Ammon's horn (tissue), 1 donor: ENCODE results near the gene USH2A.

Experiments used
- DNase-seq: peaks from one replicate; pipeline ENCODE4 v3.0.0-alpha.2; 2016; ENCODE audit warnings: low spot score

USH2A gene

DNA sequence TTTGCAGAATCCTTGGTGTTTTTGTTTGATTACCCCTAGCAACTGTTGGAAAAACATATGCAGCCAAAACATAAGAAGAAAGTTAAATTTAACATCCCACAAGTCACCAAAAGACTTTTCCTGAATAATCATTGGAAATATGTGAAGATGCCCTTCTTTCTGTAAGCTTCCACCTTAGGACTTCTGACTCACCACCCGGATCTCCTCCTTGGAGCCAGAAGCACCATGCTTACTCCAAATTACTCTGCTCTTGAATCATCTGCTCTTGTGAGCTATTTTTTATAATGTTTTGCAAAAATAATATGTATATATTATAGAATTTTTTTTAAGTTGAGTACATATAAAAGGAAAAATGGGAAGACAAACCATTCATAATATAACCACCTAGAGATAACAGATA lies 464.4 kb downstream of the USH2A start:
- DNase-seq, result no peak

DNA sequence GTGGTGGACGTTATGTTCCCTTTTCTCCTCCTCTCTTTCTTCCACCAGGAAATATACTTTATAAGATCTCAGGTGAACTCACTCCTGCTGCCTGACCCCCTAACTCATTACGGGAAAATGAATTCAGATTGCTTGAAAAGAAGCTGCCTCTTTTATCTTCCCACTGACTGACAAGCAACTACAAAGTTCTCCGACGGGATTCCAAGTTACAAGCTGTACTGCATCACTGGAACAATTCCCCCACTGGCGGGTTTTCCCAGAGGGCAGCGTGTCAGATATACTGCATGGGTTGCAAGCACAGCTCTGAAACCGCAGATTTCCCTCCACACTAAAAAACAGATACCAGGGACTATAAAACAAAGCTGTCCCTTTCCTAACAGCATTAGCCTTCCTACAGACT lies 465.6 kb downstream of the USH2A start:
- no peak for DNase-seq

DNA sequence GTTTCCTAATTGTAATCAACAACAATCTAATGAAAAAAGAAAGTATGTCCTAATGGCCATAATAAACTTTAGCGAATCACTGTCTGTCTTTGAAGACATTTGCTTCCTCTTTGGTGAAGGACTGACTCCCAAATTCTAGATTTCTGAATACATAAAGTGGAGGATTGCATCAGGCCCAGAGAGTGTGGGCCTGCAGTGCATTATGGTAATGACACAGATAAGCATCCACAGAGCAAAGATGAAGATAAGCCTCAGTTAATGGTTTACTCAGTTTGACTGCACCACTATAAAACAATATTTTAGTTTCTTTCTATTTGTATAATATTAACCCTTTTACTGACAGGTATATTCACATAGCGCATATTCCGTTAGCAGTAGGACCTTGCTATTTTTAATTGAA lies 490.7 kb downstream of the USH2A start:
- DNase-seq, result no peak

DNA sequence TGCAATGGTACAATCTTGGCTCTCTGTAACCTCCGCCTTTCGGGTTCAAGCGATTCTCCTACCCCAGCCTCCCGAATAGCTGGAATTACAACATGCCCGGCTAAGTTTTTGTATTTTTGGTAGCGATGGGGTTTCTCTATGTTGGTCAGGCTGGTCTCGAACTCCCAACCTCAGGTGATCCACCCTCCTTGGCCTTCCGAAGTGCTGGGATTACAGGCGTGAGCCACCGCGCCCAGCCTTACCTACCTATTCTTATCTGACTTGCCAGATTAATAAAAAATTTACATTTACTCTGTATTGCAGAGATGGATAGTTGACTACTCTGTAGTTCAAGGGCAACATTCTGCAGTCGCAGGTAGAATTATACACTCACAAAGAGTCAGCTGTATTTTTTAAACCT lies 496.6 kb downstream of the USH2A start:
- no peak for DNase-seq

DNA sequence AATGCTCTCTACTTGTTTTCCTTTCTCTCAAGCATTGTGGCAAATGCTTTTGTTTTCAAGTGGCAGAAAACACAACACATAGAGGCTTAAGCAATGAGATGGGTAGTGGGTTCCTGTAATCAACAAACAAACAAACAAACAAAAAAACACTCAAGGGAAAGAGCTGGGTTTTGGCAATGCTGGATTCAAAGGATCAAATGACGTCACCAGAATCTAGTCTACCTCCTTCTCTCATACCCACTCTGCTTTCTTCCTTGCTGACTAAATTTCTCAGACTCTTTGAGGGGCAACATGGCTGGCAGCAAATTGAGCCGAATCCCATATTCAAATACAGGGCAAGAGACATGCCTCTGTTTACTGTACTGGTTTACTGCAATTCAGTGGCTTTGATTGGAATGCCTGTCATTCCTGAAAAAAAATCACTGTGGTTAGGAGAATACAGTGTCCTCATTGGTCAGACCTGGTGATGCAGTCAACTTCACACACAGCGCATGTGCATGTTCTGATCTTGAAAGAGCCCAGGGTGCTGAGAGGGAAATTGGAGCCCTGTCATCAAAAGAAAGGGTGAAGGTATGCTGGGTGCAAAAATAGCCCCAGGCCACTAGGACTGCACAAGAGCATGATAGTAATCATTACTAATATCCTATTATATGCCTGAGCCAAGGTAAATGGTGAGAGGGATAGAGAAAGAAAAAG lies 500.0 kb downstream of the USH2A start:
- DNase-seq, result no peak

GRCh38 chr1:215911406-215911968 lies 511.8 kb downstream of the USH2A start:
- no peak for DNase-seq

DNA sequence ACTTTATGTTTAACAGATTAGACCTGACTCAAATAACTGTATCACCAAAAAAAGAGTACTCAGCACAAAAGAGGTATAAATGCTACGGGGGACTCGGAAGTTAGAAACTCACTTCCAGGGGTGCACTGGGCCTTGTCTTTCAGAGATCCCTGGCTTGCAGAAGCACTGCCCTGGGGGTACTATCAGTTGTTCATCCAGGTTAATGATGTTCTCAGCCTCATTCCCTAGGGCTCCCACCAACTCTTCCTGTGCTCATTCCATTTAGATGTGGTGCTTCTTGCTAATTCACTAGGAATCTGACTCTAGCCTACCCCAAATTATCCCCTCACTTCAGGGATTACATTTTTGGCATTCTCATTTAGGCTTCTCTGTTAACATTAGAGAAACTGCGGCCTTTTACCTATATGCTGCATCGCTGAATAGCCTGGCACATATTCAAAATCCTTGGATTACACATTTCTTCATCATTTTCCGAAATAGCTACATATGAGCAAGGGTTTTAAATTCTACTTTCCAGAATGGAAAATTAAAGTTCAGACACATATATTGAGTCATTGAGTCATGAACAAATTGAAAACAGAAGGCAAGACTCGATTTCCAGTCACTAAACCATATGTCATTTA lies 517.6 kb downstream of the USH2A start:
- no peak for DNase-seq

DNA sequence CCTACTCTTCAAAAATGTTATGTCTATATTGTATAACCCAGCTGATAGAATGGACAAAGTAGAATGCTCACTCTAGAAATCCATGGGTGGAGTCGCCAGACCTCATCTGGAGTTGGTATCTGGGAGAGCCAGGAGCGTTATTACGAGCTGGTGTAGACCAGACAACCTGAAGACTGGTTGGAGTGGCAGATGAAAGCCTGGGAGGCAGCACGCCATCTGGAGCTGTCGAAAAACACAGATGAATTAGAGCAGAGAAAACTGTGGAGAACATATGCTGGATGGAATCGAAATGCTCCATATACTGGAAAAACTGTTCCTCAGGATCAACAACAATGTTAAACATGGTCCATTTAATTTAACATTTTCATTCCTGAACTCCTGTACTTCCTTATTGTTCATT lies 522.6 kb downstream of the USH2A start:
- DNase-seq, result no peak

- no peak for DNase-seq
These were observed 523.3 kb downstream of the USH2A start for GRCh38 chr1:215899901-215900300.

DNA sequence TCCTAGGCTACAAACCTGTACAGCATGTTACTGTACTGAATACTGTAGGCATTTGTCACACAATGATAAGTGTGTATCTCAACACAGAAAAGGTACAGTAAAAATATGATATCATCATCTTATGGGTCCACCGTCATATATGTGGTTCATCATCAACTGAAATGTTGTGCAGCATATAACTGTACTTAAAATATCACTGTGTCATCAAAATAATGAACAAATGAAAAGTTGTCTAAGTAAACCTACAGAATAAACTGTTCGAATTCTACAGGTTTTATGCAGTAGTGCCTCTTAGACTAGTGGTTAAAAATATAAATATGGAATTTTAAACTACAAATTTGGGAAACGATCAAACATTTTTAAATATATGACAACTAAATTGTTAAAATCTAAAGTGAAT lies 527.4 kb downstream of the USH2A start:
- no peak for DNase-seq

GRCh38 chr1:215895276-215895675 lies 528.0 kb downstream of the USH2A start:
- DNase-seq, result no peak

DNA sequence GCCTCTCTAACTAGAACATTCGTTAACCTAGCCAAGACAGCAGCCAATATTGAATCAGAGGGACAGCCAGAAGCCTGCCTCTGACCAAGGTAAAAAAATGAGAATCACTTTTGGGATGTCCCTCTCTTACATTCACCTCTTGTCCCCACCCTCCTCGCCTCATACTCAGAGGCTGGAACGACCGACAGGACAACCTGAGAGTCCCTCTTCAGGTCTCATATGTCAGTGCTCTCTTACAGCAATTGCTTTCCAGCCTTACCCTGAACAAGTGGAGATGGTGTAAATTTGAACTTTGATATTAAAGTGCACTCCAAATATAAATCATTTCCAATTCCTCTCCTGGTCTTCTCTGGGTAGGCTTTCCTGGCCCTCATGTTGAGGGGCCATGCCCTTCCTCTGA lies 528.6 kb downstream of the USH2A start:
- DNase-seq, result no peak

DNA sequence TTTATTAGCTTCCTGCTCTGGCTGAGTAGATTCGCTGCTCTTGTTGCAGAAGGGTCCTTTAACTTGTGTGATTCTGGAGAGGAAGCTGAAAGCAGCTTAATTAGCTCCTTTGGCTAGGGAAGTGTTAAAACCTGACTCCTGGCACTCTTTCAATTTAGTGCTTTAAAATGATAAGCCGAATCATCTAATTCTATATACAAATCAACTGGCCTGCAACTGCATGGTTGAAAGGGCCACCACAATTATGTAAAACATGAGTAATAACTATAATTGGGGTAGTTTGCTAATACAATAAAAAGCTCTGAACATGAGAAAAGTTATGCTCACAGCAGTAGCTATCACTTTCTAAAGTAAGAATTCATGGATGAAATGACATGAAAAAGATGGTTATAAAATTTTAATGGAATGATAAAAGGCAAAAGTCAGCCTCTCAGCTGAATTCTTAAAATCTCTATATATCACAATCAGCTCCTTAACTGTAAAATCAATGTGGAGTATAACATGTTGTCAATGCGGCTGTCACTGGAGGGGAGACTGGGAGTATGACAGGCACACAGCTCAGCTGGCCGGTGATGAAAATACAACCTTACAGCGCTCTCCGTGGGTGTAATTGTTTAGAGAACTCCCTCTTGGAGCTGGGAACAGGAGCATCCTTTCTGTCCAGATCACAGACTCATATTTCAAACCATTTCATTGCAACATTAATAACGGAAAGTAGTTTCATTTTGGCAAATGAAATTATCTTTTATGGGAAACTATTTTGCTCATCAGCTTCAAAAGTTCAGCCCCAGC lies 531.8 kb downstream of the USH2A start:
- no peak for DNase-seq

- no peak for DNase-seq
These were observed 532.8 kb downstream of the USH2A start for GRCh38 chr1:215890438-215890837.

GRCh38 chr1:215889871-215890270 lies 533.4 kb downstream of the USH2A start:
- no peak for DNase-seq

GRCh38 chr1:215888159-215888558 lies 535.1 kb downstream of the USH2A start:
- DNase-seq, result peak; percentile 14

DNA sequence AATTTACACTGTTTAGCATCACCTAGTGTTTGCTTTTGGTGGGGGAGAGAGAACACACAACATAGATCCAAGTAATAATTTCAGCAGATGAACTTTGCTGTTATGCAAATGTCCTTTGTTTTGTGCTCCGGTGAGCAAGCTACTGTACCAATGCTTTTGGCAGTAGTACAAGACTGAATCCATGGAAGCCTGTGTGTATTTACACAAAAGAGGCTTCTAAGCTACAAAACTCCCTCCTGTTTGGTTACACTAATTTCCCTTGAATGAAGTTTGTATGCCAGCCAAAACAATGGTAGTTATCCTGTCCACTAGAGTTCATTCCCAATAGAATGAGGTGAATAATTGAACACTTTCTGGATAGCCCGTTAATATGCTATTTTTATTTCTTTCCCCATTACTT lies 535.6 kb downstream of the USH2A start:
- peak; percentile 10 for DNase-seq

- no peak for DNase-seq
These were observed 540.2 kb downstream of the USH2A start for GRCh38 chr1:215883004-215883403.

GRCh38 chr1:215878843-215879242 lies 544.4 kb downstream of the USH2A start:
- DNase-seq, result no peak

GRCh38 chr1:215878128-215878527 lies 545.1 kb downstream of the USH2A start:
- DNase-seq, result no peak

GRCh38 chr1:215877452-215877951 lies 545.7 kb downstream of the USH2A start:
- DNase-seq, result no peak

DNA sequence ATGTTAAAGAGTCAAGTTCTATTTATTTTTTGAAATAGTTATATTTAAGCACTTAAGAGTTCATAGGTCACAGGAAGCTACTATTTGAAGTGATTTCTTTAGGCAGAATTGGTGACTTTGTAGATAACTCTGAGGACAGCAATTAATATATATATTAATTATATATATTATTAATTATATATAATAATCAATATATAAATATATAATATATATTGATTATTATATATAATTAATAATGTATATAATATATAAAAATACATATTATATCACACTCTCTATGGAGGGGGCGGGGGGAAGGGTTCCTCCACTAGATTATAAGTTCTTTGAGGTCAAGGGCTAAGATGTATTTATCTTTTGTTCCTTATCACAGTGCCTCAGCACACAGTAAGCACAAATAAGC lies 547.5 kb downstream of the USH2A start:
- DNase-seq, result no peak

GRCh38 chr1:215875236-215875635 lies 548.0 kb downstream of the USH2A start:
- DNase-seq, result no peak
